Lung (tissue), 12 donors: Measurements from ENCODE around the gene RPL23. TPM values are rescaled to one million over a fixed set of nuclear protein-coding genes. Genes with fewer than 3 reads are reported as not detected.

Source experiments
- ATAC-seq: fragments of 200-7000 bp; cut with Tn5 transposase; one replicate; pipeline ENCODE4 v1.9.1; 2020; ENCODE audit warnings: moderate number of reproducible peaks; ENCODE audit not compliant: insufficient read depth, low FRiP score
- DNase-seq, 3 donors: peaks; one replicate each; pipeline ENCODE4 v3.0.0-alpha.2; 2013 to 2017
- H3K27ac ChIP-seq, 2 donors: one replicate each; pipeline ENCODE4 v1.5.1; 2013; ENCODE audit warnings: mild to moderate bottlenecking in 2 of 2, moderate library complexity in 2 of 2, control low read depth in 1 of 2, inconsistent platforms in 1 of 2, low read depth in 1 of 2, low read length in 1 of 2
- H3K27me3 ChIP-seq, 3 donors: one replicate each; pipeline ENCODE4 v1.5.1; 2013; ENCODE audit warnings: low read length in 2 of 3; ENCODE audit not compliant: control insufficient read depth in 3 of 3, insufficient read depth in 3 of 3
- H3K36me3 ChIP-seq, 4 donors: one replicate each; pipeline ENCODE4 v1.5.1; 2013; ENCODE audit warnings: low read length in 4 of 4, mild to moderate bottlenecking in 1 of 4, moderate library complexity in 1 of 4; ENCODE audit not compliant: control insufficient read depth in 4 of 4, insufficient read depth in 4 of 4
- H3K4me1 ChIP-seq, 5 donors: one replicate each; pipeline ENCODE4 v1.5.1; 2013; ENCODE audit warnings: low read length in 5 of 5, mild to moderate bottlenecking in 2 of 5, moderate library complexity in 1 of 5; ENCODE audit not compliant: control insufficient read depth in 5 of 5, insufficient read depth in 5 of 5
- H3K4me3 ChIP-seq: one replicate; pipeline ENCODE4 v1.5.1; 2013; ENCODE audit warnings: mild to moderate bottlenecking, control low read depth, moderate library complexity
- H3K9ac ChIP-seq, 2 donors: one replicate each; pipeline ENCODE4 v1.5.1; 2013; ENCODE audit warnings: low read length in 2 of 2, control low read depth in 1 of 2; ENCODE audit not compliant: insufficient read depth in 1 of 2
- H3K9me3 ChIP-seq, 4 donors: one replicate each; pipeline ENCODE4 v1.5.1; 2013; ENCODE audit warnings: low read length in 3 of 4, mild to moderate bottlenecking in 1 of 4, moderate library complexity in 1 of 4; ENCODE audit not compliant: control insufficient read depth in 4 of 4, insufficient read depth in 3 of 4
- WGBS, 2 donors: extraction: QIAGEN DNeasy Blood & Tissue Kit; methylation state at CpG; one replicate each; pipeline ENCODE4 v1.1.7; 2013; 5-methylcytosine and 5-hydroxymethylcytosine counted together
- polyA plus RNA-seq, 2 donors: library from polyadenylated mRNA; stranded (reverse); fragments of 200-250 nt; gene quantifications; one replicate each; pipeline ENCODE4 v1.2.1, GENCODE V29; 2013
- total RNA-seq, 2 donors: library from RNA; depleted of rRNA in 1 of 2; stranded (reverse); fragments of >200 nt in 1 of 2; gene quantifications; one replicate each; pipeline ENCODE4 v1.2.1, GENCODE V29; 2014 to 2021
- TF ChIP-seq, protein P1 (sequence below): IDR thresholded peaks from 2 replicates; pipeline ENCODE4 v1.5.1; 2012; ENCODE audit warnings: mild to moderate bottlenecking; ENCODE audit errors: control extremely low read depth, extremely low read depth
- donor health status: control.
- donor health status: control.
- donor health status: Bipolar disorder and iron deficiency.
- donor health status: healthy.
- donor health status: DM: yes; HTN: yes; CAD: no.

Gene RPL23
- total and polyA plus RNA-seq, 4 donors = 989 to 4,467 (median 1,773) TPM

GRCh38 chr17:38872671-38873385 is 19.3 kb upstream of the RPL23 start:
- H3K9me3 ChIP-seq = no peaks in the 10 kb centered on the region
- peak in 2 of 3 donors; percentile 18 to 42 for DNase-seq
- no peak overlapping the region for H3K4me3 ChIP-seq
- peaks cover 17 to 60% (median 43%) of the 10 kb centered on the region in 5 donors for H3K4me1 ChIP-seq
- TF ChIP-seq, protein P1, sequence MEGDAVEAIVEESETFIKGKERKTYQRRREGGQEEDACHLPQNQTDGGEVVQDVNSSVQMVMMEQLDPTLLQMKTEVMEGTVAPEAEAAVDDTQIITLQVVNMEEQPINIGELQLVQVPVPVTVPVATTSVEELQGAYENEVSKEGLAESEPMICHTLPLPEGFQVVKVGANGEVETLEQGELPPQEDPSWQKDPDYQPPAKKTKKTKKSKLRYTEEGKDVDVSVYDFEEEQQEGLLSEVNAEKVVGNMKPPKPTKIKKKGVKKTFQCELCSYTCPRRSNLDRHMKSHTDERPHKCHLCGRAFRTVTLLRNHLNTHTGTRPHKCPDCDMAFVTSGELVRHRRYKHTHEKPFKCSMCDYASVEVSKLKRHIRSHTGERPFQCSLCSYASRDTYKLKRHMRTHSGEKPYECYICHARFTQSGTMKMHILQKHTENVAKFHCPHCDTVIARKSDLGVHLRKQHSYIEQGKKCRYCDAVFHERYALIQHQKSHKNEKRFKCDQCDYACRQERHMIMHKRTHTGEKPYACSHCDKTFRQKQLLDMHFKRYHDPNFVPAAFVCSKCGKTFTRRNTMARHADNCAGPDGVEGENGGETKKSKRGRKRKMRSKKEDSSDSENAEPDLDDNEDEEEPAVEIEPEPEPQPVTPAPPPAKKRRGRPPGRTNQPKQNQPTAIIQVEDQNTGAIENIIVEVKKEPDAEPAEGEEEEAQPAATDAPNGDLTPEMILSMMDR = no peak
- H3K27me3 ChIP-seq = no peaks in the 10 kb centered on the region
- WGBS, 2 donors = 49 to 67% methylated on average over 9 of the region's 9 CpGs
- no peak for ATAC-seq
- H3K9ac ChIP-seq = peak overlapping the region in 1 of 2 donors; percentile 90
- H3K36me3 ChIP-seq = peaks cover 0 to 8% (median 1%) of the 10 kb centered on the region in 4 donors
- peak overlapping the region in 1 of 2 donors; percentile 74 for H3K27ac ChIP-seq

- H3K36me3 ChIP-seq = peaks cover 0 to 3% (median 1%) of the 10 kb centered on the region in 4 donors
- peaks cover 17 to 62% (median 37%) of the 10 kb centered on the region in 5 donors for H3K4me1 ChIP-seq
- WGBS, 2 donors = 11 to 12% methylated on average over 5 of the region's 5 CpGs
- H3K9ac ChIP-seq = peak overlapping the region in 1 of 2 donors; percentile 90
- ATAC-seq (no peak), DNase-seq (no peak)
- H3K27me3 ChIP-seq = no peaks in the 10 kb centered on the region
- peak overlapping the region; percentile 93 for H3K4me3 ChIP-seq
- no peaks in the 10 kb centered on the region for H3K9me3 ChIP-seq
- TF ChIP-seq, protein P1 = no peak
- peak overlapping the region in 1 of 2 donors; percentile 74 for H3K27ac ChIP-seq
These were observed 18.5 kb upstream of the RPL23 start for GRCh38 chr17:38872027-38872511.

- TF ChIP-seq, protein P1 = no peak
- DNase-seq (peak; percentile 31 to 60 (median 47)), ATAC-seq (peak; percentile 12)
- peaks cover 0 to 3% (median 0%) of the 10 kb centered on the region in 4 donors for H3K36me3 ChIP-seq
- peaks cover 17 to 62% (median 34%) of the 10 kb centered on the region in 5 donors for H3K4me1 ChIP-seq
- H3K27me3 ChIP-seq = no peaks in the 10 kb centered on the region
- 18 to 25% methylated on average over 11 of the region's 11 CpGs for WGBS, 2 donors
- H3K9ac ChIP-seq = peak overlapping the region; percentile 57 to 90
- H3K9me3 ChIP-seq = no peaks in the 10 kb centered on the region
- peak overlapping the region; percentile 55 to 74 for H3K27ac ChIP-seq
- H3K4me3 ChIP-seq = peak overlapping the region; percentile 93
These were observed 17.9 kb upstream of the RPL23 start for GRCh38 chr17:38871247-38872015.
